T-helper 22 cell (primary cell): ENCODE measurements around the gene CDK15.
"Not testable (repeated sequence)": the region's sequence is repeated elsewhere in the genome, so short reads cannot be mapped to it uniquely, and the experiment has no call there.

Experiments used
- DNase-seq: peaks from one replicate; pipeline ENCODE4 v3.0.0-alpha.2; 2020; ENCODE audit warnings: low read depth

Gene CDK15

DNA sequence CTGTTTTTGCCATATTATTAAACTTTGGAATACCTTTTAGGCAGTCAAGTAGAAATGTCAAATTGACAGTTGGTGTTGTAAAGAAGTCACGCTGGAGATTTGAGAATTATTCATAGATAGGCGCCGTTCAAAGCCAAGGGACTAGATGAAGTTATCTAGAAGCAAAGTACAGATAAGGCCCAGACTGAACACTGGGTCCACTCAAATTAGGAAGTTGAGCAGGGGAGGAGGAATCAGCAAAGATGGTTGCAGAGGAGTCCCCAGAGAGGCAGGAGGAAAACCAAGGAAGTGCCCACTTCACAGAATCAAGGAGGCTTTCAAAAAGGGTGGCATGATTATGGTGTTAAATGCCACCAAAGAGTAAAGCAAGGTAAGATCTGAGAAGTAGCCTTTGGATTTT, 16.0 kb upstream of the CDK15 start:
- no peak for DNase-seq

DNA sequence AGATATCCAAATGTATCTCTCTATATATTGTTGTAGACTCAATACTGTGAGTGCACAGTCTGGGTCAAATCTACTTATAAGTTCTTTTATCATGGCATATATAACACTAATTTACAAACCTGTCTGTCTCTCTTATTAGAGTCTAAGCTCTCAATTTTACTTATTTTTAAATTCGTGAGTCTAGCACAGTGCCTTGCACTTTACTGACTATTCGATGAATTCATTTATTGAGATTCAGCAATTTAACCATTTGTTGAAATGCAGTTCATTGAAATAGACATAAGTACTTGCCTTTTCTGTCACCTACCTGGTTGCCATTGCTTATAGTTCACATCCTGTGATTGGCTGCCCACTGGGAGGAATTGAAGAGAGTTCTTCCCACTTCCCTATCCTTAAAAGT, 15.3 kb upstream of the CDK15 start:
- DNase-seq, result no peak

DNA sequence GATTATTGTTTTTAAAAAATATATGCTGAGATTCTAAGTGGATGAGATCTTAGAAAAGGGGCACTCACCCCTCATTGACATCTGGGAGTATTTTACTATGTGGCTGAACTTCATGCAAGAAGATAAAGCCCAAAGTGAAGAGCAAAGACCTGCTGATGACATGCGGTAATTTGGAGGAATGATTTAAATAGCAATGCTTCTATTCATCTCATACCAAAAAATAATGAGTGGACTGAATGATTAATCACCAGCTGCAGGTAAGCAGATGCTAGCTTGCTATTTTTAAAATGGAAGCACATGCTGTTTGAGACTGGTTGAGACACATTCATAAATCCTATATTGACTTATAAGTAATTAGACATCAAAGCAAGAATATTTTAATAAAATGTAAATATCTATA, 12.7 kb upstream of the CDK15 start:
- DNase-seq, result no peak

DNA sequence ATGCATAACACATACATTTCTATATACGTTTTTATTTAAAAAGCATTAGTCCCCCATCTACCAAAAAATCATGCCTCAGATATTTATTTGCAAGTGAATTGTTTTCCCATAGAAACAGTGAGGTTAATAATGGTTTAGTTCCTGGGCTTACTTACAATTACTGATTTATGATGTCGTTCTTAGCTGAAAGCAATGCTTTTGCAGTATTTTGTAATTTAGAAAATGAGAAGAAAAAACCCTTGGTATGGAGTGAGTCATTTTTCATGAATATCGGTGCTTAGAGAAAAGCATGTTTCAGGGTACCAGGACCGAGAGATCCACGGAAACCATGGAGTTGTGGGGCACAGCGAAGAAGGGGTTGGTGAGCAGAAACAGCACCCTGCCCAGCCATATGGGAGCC, 12.0 kb upstream of the CDK15 start:
- no peak for DNase-seq

DNA sequence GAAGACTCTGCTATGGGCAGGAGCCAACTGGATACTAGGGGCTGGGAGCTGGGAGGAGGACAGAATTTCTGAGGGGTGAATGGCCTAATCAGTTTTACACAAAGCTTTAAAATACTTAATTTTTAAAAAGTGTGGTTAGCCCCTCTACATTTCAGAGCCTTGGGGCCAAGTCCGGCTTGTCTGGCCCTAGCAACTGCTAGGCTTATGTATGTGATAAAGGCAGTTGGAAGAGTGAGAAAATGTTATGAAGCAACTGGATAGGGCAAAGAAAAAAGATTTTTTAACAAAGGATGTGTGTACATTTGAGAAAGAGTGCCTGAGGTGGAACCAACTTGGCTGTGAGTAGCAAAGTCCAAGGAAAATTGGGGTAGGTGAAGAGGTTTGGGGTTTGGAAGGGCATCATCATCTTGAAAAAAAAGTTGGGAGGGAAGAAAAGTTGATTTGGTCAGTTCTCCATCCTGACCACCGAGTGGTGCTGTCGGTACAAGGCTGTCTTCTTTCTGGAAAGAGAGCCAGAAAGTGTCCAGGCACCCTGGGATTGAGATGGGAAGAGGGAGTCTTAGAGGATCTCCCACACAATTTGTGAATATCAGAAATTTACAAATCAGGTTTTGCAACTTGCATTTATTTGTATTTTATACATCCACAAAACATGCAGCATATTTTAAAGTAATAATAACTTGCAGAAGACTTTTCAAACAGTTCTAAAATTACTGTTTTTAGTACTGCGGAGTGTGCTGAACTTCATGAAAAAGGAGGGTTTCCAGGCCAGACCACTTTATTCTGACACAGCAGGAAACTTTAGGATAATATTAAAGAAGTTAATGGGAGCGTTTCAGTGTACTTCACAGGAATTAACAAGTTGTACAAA, 10.5 kb upstream of the CDK15 start:
- DNase-seq, result no peak

DNA sequence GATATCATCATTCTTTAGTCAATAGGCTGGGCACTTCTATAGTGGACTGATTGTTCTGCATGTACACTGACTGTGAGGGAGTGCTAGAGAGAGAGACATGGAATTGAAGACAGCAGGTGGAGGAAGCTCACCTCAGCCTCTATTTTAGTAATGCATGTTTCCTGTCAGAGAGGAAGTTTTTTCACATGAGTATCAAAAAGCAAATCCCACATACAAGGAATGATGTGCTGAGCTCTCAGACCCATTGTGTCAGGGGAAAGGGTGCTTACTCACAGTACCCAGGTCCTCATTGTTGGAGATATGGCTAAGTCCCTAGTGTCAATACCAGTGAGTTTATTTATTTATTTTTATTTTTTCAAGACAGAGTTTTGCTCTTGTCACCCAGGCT, 9.9 kb upstream of the CDK15 start:
- no peak for DNase-seq

DNA sequence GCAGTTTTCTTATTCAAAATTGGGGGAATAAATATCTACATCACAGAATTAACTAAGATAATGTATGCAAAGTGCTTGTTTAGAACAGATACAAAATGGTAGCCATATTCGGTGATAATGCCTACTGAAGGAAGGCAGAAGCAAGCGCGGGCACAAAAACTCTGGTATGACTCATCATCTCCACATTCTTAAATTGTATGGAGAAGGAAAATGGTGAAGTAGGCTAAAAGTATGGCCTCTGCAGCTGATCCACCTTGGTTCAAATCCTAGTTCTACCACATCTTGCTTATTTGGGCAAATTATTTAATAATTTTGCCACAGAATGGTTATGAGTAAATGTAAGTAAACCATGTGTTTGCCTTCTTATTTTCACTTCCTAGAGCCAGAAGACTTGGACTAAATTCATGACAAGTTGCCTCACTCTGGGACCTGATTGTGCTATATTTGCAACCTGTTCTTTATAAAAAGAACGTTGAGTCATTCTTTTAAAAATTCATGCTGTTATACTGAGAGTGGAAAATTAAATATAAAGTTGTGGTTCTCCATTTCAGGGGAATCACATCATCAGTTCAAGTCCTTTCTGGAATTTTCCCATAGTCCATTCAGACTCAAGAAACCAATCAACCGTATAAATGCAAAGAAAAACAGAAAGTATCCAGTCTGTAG, 9.0 kb upstream of the CDK15 start:
- no peak for DNase-seq

DNA sequence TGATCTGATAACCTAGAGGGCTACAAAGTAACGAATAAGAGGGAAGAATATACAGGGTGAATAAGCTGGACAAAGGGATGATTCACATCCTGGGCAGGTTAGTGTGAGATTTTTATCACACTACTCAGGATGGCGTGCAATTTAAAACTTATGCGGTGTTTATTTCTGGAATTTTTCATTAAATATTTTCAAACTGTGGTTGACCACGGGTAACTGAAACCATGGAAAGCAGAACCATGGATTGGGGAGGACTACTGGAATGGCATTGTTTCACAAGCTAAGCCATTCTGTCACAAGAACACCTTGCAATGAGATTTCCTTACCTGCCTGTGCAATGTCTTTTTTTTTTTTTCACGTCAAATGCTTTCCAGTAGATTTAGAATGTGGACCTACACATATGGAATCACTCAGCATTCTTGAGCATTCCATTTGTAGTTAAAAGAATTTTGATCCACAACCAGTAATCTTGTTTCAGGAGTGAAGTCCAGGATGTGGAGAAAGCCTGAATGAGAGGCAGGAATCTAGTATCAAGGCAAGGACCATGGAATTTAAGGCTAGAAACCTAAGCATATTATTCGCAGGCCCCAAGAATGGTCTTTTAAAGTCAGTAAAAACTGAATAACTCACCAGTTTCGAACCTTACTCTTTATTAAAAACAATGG, 8.0 kb upstream of the CDK15 start:
- DNase-seq, result no peak

DNA sequence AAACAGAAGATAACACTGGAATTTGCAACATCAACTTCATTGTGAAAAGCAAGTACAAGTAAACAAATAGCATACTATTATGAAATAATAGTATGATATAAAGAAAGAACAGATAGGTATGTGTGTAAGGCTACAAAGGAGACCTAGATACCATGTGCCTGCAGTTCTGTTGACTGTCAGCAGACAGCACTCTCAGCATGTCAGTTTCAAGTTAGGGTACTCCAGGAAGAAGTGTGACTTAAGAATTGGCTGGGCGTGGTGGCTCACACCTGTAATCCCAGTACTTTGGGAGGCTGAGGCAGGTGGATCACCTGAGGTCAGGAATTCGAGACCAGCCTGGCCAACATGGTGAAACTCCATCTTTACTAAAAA, 7.4 kb upstream of the CDK15 start:
- not testable (repeated sequence) for DNase-seq

DNA sequence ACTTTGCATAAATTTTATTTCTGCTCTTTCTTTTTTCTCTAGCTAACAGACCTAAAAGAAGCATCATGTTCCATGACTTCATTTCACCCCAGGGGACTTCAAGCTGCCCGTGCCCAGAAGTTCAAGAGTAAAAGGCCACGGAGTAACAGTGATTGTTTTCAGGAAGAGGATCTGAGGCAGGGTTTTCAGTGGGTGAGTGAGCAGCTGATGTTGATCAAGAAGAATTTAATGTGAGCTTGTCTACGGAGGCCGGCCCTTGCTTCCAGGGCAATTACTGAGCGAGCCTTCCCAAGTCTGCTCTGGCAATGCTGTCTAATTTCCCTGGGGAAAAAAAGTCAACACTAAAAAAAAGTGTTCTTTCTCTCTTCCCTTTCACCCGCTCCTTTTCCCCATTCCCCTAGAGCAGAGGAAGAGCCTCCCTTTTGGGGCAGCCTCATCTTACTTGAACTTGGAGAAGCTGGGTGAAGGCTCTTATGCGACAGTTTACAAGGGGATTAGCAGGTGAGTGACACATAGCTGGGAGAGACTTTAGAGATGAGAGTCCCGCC, 1.2 kb downstream of the CDK15 start:
- no peak for DNase-seq

DNA sequence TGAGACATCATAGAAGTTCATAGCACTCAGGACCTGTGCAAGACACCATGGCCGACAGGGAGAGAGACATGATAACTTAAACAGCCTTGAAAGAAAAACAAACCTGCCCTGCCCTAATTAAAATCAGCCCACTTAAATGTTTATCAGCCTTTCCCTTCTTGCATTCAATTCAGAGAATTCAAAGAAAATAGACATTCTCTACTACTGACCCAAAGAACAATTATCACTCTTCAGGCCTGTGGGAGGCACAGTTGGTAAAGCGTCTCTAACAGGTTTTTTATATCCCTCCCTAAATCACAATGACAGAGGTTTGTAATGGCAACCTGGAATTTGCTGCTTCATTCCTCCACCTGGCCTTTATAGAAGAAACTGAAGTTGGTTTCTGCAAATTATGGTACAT, 1.7 kb downstream of the CDK15 start:
- no peak for DNase-seq

DNA sequence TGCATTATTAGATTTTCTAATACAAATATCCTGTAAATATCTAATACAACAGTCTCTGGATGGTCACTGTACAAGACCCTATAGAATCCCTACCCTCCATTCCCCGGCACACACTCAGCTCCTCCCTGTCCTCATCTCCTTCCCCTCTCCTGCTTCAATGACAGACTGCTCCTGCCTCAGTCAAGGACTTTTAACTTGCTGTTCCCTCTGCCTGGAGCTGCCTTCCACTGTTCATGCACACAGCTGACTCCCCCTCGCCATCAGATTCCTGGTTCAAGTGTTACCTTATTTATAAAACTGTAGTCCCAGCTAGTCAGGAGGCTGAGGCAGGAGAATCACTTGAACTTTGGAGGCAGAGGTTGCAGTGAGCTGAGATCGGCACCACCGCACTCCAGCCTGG, 3.3 kb downstream of the CDK15 start:
- no peak for DNase-seq

DNA sequence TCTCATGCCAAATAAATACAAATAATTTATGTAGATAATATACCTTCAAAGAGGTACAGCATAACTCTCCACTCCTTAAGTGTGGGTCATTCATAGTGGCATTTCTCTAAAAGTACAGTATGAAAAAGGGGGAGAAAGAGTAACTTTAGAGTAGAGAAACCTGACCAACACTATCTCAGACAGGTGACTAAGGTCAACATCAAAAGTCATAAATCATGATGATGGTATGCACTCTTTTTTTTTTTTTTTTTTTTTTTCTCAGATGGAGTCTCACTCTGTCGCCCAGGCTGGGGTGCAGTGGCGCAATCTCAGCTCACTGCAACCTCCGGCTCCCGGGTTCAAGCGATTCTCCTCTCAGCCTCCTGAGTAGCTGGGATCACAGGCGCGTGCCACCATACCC, 4.3 kb downstream of the CDK15 start:
- not testable (repeated sequence) for DNase-seq

DNA sequence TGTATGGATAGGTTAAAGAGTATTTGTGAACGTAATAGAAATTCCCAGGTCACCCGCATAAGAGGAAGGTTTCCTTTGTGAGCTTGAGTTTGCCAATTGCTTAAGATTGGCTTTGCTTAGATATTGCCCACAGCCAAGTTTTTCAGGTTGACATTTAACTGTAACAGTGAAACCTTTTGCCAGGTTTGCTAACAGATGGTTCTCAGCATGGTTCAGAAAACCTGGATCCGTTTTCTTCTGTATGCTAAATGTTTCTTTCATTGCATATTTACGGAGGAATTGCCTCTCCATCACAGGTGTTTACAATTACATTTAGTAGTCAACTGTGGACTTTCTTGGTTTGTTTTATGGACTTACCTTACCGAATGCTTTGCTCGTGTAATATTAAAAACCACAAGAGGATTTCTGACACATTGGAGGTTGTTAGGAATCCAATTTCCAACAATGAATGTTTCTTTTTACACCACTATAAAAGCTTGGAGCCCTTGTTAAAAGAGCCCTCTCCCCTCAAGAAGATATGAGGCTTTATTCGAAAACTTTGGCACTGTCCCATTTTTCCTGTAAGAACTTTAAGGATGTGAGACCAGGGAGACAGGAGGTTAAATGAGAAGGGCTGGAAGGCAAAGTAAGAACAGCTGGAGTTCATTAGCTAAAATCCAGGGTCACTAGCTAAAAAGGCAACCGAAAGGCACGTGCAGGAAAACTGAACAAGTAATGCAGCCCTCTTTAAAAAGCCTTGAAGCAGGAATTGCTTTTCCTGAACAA, 7.8 kb downstream of the CDK15 start:
- no peak for DNase-seq

DNA sequence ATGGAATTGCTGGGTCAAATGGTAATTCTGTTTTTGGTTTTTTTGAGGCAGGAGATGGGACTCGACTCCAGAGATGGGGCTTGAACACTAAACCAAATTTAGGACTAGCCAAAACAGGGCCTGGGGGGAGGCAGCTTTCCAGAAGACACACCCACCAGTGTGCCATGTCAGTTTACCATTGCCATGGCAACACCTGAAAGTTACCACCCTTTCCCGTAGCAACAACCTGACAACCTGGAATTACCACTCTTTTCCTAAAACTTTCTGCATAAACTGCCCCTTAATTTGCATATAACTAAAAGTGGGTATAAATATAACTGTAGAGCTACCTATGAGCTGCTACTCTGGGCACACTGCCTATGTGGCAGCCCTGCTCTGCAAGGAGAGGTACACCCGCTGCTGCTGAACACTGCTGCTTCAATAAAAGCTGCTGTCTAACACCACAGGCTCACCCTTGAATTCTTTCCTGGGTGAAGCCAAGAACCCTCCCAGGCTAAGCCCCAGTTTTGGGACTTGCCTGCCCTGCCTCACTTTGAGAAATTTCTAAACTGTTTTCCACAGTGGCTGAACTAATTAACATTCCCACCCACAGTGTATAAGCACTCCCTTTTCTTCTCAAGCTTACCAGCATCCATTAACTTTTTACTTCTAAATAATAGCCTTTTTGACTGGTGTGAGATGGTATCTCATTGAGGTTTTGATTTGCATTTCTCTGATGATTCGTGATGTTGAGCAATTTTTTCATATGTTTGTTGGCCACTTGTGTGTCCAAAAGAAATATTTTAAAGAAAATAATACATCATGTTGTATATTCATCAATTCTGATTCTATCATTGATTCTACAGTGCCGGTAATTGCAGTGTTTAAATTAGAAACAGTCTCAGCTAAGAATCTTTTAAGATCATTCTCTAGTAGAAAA, 10.6 kb downstream of the CDK15 start:
- DNase-seq, result no peak

DNA sequence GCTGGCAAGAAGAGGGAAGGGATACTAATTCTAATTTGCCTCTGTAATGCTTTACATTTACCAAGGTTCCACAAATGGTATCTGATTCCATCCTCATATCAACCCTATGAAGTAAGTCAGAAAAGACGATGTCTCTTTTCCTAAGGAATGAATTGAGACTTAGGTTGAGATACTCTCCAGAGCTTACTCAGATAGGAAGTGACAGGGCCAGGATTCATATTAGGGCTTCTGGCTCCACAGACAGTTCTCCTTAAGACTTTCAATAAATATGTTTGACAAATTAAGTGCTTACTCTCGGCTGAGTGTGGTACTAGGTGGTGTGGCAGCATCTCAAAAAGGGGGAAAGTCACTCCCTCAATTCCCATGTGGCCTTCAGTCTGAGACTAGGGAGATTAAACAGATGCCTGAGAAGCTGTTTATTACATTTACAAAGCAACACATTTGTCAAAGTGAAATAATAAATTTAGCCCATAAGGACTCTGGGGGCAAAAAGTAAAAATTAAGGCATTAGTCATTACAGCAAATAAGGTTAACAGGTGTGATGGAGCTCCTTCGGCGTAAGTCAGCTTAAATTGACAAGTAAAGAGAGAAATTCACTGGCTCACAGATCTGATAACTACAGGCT, 14.2 kb downstream of the CDK15 start:
- DNase-seq, result no peak

DNA sequence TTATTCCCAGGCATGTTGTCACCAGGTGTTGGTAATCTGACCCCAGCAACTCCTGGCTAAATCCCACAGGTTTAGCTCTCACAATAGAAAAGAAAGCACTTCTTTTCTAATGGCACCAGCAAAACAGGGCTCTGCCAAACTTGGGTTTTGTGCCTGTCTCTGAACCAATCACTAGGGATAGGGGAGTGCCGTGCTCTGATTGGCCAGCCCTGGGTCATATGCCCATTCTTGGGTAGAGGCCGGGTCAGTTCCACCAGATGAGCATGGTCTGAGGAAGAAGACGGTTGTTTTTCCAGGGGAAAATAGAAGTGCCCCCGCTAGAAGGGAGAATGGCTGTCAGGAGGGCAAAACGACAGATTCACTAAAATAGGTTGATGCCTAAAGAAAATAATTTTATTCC, 14.7 kb downstream of the CDK15 start:
- DNase-seq, result no peak

DNA sequence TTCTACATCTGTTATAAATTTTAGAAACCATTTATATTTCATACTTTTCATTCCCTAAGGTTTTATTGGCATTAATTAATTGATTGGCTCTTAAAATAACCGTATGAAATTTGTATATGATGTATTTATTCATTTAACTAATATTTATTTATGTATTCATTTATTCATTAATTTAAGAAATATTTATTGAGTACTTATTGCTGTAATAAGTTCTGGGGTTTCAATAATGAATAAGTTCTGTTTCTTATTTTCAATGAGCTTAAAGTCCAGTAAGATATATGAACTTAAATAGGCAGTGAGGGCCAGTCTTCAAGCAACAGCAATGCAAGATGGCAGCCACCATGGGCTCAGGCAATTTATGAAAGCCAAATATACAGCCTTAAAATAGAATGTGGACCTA, 17.9 kb downstream of the CDK15 start:
- no peak for DNase-seq

DNA sequence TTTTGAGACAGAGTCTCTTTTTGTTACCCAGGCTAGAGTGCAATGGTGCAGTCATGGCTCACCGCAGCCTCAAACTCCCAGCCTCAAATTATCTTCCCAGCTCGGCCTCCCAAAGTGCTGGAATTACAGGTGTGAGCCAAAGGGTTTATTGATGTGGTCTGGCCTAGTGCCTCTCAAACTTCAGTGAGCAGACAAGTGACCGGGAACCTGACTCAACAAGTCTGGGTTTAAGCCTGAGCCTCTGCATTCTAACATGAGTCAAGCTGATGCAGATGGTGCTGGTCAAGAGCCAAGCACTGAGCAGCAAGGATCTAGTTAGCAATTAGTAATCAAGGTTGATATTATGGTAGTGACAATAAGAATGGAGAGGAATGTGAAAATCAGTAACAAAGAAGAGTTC, 21.3 kb downstream of the CDK15 start:
- no peak for DNase-seq

DNA sequence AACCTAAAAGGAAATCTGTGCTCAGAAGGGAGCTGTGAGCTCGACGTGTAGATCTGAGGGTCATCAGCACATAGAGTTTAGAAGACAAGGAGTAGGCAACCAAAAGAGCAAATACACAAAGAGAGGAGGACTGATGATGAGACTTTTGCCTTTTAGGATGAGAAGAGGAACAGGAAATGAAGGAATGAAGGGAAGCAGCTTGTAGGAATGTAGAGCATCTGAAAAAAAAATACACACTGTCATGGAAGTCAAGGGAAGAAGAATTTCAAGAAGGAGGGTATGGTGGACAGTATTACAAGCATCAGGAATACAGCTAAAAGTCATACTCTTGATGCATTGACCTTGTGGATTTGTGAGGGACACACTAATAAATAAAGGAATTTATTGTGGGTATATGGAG, 21.9 kb downstream of the CDK15 start:
- no peak for DNase-seq

DNA sequence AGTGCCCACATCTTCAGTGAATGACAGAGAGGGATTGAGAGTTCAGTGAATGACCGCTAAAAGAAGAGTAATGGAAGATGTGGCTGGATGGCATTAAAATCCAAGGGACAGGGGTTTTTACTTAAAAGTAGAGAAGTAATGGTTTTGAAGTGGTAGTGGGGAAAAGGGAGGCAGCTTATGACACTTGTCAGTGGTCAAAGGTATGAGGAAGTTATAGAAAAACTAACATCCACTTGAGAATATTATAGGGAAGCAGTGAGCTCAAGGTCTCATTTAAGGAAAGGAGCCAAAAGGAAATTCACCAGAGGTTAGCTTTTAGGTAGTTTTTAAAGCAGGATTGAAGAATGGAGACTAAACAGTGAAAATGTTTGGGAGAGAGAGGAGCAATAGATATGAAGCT, 24.3 kb downstream of the CDK15 start:
- no peak for DNase-seq
